GM10266 (cell line): Measurements from ENCODE around the gene ARHGEF17.

Experiments
- DNase-seq: peaks from one replicate; pipeline ENCODE4 v3.0.0; 2012; ENCODE audit errors: extremely low spot score
- TF ChIP-seq, protein P1 (sequence below): IDR thresholded peaks from 2 replicates; pipeline ENCODE4 v1.5.1; 2012; ENCODE audit warnings: mild to moderate bottlenecking, low read depth; ENCODE audit not compliant: control insufficient read depth, insufficient read depth; ENCODE audit errors: missing control alignments

ARHGEF17 gene

DNA sequence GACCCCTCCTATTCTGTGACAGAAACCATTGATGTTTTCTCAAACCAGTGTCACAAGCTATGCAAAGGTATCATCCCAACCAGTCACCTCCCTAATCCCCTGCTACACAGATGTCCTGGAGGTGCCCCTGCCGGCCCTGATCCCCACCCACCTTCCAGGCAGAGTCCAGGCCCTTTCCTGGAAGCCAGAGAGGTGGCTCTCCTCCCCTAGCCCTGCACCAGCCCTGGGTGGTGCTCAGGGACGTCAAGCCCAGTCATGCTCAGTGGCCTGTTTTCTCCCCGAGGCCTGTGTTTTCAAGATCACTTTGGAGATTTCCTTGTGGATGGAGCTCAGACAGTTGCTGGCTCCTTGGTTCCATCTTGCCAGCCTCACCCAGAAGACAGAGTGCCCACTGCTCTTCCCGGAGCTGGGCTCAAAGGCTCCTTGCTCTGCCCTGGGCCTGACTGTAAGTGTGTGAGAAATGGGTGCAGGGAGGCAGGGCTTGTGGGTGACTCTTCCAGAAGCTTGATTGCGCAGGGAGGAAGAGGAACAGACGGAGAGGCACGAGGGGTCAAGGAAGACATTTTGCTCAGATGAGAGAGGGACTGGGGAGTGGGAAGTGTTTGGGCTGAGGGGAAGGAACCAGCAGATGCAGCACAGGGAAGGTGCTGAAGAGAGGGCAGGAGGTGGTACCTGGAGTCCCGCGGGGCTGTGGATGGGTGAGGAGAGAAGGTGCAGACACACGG lies 24.6 kb upstream of the ARHGEF17 start:
- DNase-seq: no peak

DNA sequence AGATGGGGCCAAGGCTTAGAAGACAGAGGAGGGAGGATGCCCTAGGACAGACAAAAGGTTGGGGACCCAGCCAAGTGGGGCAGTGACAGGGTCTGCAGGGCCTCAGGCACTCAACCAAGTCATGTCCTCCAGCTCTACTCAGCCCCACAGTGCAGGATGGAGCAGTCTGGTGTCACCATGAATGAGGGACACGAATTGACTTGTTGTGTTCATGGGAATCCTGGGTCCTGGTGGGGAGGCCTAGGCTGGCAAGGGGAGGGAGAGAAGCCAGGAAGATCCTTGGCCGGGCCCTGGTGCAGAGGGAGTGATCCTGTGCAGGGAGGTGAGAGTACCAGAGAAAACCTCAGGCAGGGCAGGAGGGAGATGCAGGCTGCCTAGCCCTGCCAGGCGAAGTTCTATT lies 24.0 kb upstream of the ARHGEF17 start:
- no peak for DNase-seq
- TF ChIP-seq, protein P1, sequence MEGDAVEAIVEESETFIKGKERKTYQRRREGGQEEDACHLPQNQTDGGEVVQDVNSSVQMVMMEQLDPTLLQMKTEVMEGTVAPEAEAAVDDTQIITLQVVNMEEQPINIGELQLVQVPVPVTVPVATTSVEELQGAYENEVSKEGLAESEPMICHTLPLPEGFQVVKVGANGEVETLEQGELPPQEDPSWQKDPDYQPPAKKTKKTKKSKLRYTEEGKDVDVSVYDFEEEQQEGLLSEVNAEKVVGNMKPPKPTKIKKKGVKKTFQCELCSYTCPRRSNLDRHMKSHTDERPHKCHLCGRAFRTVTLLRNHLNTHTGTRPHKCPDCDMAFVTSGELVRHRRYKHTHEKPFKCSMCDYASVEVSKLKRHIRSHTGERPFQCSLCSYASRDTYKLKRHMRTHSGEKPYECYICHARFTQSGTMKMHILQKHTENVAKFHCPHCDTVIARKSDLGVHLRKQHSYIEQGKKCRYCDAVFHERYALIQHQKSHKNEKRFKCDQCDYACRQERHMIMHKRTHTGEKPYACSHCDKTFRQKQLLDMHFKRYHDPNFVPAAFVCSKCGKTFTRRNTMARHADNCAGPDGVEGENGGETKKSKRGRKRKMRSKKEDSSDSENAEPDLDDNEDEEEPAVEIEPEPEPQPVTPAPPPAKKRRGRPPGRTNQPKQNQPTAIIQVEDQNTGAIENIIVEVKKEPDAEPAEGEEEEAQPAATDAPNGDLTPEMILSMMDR: no peak

More for the DNA sequence above, 24.6 kb upstream of the ARHGEF17 start:
- TF ChIP-seq, protein P1: no peak

DNA sequence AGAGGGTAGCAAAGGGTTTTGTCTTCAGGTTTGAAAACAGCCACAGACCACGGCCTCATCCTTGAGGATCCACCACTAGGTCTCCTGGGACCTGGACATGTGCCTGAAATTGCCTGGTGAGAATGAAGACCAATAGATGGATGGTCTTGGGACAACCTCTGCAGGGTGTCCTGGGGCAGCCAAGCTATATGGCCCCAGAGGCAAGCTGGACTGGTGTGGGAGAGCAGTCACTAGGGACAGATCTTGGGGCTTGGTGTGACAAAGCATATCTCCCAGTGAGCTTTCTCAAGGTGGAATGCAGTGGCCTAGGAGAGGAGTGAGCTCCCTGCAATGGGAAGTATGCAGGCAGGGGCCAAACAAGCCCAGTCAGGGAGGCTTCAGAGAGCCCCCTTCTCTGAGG lies 22.4 kb upstream of the ARHGEF17 start:
- no peak for DNase-seq
- TF ChIP-seq, protein P1: no peak

DNA sequence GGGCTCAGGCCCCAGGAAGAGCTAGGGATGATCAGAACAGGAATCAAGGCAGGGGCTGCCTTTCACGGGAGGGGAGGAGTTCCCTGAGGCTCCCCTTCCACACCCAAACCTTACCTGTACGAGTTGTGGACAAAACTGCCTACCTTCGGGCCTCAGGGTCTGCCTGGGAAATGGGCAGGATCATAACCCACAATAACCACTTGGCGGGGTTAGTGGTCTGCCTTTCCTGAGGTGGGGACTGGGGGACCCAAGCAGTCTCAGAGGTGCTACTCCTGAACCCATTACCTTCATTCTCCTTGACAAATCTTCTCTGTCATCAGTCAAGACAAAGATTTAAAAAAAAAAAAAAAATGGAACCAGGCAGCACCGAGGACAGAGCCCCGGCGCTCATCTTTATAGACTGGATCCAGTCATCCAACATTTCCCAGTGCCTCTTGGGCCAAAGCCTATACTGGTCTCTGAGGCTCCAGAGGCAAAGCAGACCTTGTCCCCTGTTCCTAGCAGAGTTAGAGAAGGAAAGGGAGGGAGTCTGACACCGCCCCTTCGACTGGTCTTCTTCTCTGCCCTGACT lies 21.8 kb upstream of the ARHGEF17 start:
- DNase-seq: no peak
- TF ChIP-seq, protein P1: no peak

DNA sequence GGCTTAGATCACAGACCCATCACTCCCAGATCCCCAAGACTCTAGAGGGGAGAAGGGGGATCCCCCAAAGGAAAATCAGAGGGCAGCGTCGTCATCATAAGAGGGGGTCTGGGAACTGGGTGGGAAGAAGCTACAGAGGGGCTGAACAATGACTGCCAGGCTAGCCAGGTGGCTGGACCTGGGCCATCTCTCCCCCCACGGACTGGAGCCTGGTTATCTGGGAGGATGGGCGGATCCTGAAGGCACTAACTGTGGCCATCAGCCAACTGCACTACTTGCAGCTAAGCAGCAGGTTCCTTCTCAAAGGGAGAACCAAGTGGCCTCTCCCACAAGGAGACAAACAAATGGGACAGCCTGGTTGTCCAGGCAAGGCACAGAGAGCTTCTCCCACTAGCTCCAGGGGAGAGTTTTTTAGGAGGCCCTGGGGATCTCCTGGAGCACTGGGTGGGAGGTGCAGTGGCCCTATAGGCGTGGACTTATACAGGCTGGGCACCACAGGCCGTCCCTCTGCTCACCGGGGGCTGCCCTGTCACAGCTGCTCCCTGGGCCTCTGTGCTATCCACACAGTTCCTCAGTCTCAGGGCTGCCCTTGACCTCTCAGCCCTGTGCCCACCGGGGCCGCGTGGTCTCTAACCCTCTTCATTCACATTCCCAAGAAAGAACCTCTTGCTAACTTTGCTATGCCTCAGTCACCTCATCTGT lies 20.5 kb upstream of the ARHGEF17 start:
- TF ChIP-seq, protein P1: no peak
- no peak for DNase-seq

DNA sequence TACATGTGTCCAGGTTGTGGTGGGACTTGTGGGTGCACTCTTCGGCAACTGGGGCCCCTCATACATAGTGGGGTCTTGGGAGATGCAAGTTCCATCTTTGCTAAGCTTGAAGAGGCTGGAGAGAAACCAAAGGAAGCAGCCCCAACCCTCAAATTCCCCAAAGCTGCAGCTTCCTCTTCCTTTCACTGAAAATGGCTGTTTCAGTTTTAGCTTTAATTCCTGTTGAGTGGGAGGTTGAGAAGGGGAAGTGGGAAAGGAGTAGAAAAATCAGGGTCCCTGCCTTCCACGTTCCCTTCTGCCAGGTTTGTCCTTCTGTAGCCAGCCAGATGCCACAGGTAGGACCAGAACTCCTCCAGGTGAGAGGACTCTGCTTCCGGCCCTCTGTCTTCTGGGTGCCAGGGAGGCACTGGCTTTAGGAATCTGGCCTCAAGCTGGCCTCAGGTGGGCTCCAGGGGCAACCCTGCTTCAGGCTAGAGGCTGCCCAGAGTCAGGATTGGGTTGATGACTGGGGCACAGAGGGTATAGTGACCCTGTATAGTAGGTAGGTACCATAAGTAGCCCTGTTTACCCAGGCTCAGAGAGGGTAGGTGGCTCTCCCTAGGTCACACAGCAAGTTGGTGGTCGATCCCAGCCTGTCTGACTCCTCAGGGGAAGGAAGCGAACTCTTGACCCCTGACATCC lies 19.7 kb upstream of the ARHGEF17 start:
- TF ChIP-seq, protein P1: no peak
- DNase-seq: no peak
